Lower leg skin (tissue), 4 donors: ENCODE results near the gene EIF2S1. TPM values are rescaled to one million over a fixed set of nuclear protein-coding genes. Genes with fewer than 3 reads are reported as not detected.

Experiments
- DNase-seq, 2 donors: peaks; one replicate each; pipeline ENCODE4 v3.0.0-alpha.2; 2019; ENCODE audit warnings: low spot score in 2 of 2
- H3K4me3 ChIP-seq: fragments of 200-600 bp; sonication (generic); 2 replicates; pipeline ENCODE4 v1.5.1; 2017; ENCODE audit warnings: mild to moderate bottlenecking, low read depth; ENCODE audit not compliant: poor library complexity, severe bottlenecking
- CTCF ChIP-seq, 3 donors: fragments of 450-650 bp; IDR thresholded peaks; one replicate each; pipeline ENCODE4 v1.5.1; 2016; ENCODE audit warnings: antibody characterized with exemption in 3 of 3, mild to moderate bottlenecking in 3 of 3, moderate library complexity in 2 of 3
- POLR2A ChIP-seq, 2 donors: fragments of 450-650 bp; IDR thresholded peaks; one replicate each; pipeline ENCODE4 v1.6.1; 2016 to 2017; ENCODE audit warnings: antibody characterized with exemption in 2 of 2, mild to moderate bottlenecking in 1 of 2, moderate library complexity in 1 of 2
- WGBS, 2 donors: methylation state at CpG; one replicate each; pipeline ENCODE4 v1.1.5; 2018; 5-methylcytosine and 5-hydroxymethylcytosine counted together
- intact Hi-C: fragments of 100-400 bp; cut with DNase I; formaldehyde crosslinking; loops from one replicate; pipeline ENCODE4 v1.15.0; 2023; ENCODE audit warnings: low total_unique reads
- total RNA-seq, 4 donors: library from RNA; depleted of rRNA; stranded (reverse); fragments of >200 nt; gene quantifications; one replicate each; pipeline ENCODE4 v1.1.0, GENCODE V29; 2016

EIF2S1 gene
- total RNA-seq, 4 donors from 2014 or later, result 72.3 to 113 (median 96.4) TPM

GRCh38 chr14:67365476-67365875 lies 5.3 kb downstream of the EIF2S1 start:
- DNase-seq, result no peak
- intact Hi-C loops, result loop anchor here (10.0 kb wide), 1 partner anchor 1951 kb away; the partner anchor contains the start of gene FUT8
- 89 to 93% methylated on average over 4 of the region's 4 CpGs for WGBS, 2 donors
- no peak overlapping the region for H3K4me3 ChIP-seq
- TF ChIP-seq CTCF (IDR thresholded peaks at IDR 0.05), result no peak

- no peak overlapping the region for H3K4me3 ChIP-seq
- DNase-seq, result no peak
- intact Hi-C loops, result no loop called here
- no peak for TF ChIP-seq CTCF (IDR thresholded peaks at IDR 0.05)
- TF ChIP-seq POLR2A (IDR thresholded peaks at IDR 0.05), result no peak
- 87 to 93% methylated on average over 5 of the region's 5 CpGs for WGBS, 2 donors
These were observed 10.7 kb downstream of the EIF2S1 start for GRCh38 chr14:67370830-67371229.

GRCh38 chr14:67371247-67372148 lies 11.4 kb downstream of the EIF2S1 start:
- no peak overlapping the region for H3K4me3 ChIP-seq
- intact Hi-C loops, result no loop called here
- WGBS, 2 donors, result 92 to 93% methylated on average over 4 of the region's 4 CpGs
- no peak for DNase-seq
- TF ChIP-seq CTCF (IDR thresholded peaks at IDR 0.05) (no peak), POLR2A (IDR thresholded peaks at IDR 0.05) (no peak)

- no peak overlapping the region for H3K4me3 ChIP-seq
- DNase-seq, result no peak
- 95 to 97% methylated on average over 1 of the region's 1 CpG for WGBS, 2 donors
- intact Hi-C loops, result no loop called here
- TF ChIP-seq CTCF (IDR thresholded peaks at IDR 0.05) (no peak), POLR2A (IDR thresholded peaks at IDR 0.05) (no peak)
These were observed 12.7 kb downstream of the EIF2S1 start for GRCh38 chr14:67372833-67373232.

GRCh38 chr14:67373347-67373746 lies 13.2 kb downstream of the EIF2S1 start:
- TF ChIP-seq POLR2A (IDR thresholded peaks at IDR 0.05) (no peak), CTCF (IDR thresholded peaks at IDR 0.05) (no peak)
- WGBS, 2 donors, result 77 to 78% methylated on average over 2 of the region's 2 CpGs
- no peak overlapping the region for H3K4me3 ChIP-seq
- intact Hi-C loops, result no loop called here
- DNase-seq, result no peak
